ENCODE data around the gene CAMK4.

GRCh38 chr5:111401906-111402305 is 177.7 kb downstream of the CAMK4 start:
- TF ChIP-seq JUND (IDR thresholded peaks at IDR 0.05) (no peak), ATF3 (IDR thresholded peaks at IDR 0.05) (no peak), YY1 (IDR thresholded peaks at IDR 0.05) (no peak), RAD21 (IDR thresholded peaks at IDR 0.05) (peak in 1 of 2 donors; percentile 16)
- TF ChIP-seq, protein P1, sequence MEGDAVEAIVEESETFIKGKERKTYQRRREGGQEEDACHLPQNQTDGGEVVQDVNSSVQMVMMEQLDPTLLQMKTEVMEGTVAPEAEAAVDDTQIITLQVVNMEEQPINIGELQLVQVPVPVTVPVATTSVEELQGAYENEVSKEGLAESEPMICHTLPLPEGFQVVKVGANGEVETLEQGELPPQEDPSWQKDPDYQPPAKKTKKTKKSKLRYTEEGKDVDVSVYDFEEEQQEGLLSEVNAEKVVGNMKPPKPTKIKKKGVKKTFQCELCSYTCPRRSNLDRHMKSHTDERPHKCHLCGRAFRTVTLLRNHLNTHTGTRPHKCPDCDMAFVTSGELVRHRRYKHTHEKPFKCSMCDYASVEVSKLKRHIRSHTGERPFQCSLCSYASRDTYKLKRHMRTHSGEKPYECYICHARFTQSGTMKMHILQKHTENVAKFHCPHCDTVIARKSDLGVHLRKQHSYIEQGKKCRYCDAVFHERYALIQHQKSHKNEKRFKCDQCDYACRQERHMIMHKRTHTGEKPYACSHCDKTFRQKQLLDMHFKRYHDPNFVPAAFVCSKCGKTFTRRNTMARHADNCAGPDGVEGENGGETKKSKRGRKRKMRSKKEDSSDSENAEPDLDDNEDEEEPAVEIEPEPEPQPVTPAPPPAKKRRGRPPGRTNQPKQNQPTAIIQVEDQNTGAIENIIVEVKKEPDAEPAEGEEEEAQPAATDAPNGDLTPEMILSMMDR (IDR thresholded peaks at IDR 0.05; ENCODE audit: low read depth, low read length, missing input control) = no peak
- TF ChIP-seq, protein P2, sequence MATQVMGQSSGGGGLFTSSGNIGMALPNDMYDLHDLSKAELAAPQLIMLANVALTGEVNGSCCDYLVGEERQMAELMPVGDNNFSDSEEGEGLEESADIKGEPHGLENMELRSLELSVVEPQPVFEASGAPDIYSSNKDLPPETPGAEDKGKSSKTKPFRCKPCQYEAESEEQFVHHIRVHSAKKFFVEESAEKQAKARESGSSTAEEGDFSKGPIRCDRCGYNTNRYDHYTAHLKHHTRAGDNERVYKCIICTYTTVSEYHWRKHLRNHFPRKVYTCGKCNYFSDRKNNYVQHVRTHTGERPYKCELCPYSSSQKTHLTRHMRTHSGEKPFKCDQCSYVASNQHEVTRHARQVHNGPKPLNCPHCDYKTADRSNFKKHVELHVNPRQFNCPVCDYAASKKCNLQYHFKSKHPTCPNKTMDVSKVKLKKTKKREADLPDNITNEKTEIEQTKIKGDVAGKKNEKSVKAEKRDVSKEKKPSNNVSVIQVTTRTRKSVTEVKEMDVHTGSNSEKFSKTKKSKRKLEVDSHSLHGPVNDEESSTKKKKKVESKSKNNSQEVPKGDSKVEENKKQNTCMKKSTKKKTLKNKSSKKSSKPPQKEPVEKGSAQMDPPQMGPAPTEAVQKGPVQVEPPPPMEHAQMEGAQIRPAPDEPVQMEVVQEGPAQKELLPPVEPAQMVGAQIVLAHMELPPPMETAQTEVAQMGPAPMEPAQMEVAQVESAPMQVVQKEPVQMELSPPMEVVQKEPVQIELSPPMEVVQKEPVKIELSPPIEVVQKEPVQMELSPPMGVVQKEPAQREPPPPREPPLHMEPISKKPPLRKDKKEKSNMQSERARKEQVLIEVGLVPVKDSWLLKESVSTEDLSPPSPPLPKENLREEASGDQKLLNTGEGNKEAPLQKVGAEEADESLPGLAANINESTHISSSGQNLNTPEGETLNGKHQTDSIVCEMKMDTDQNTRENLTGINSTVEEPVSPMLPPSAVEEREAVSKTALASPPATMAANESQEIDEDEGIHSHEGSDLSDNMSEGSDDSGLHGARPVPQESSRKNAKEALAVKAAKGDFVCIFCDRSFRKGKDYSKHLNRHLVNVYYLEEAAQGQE (IDR thresholded peaks at IDR 0.05) = no peak
